GM04504 (cell line): ENCODE results near the gene RRM1.
"Not testable (repeated sequence)": the region's sequence is repeated elsewhere in the genome, so short reads cannot be mapped to it uniquely, and the experiment has no call there.

Experiments used
- DNase-seq: peaks from one replicate; pipeline ENCODE4 v3.0.0-alpha.2; 2012; ENCODE audit warnings: low read depth

The RRM1 gene

GRCh38 chr11:4094348-4095291 lies at the start of gene RRM1:
Gene RRM1, plus strand, starts transcription at chr11:4094799. Its CDS starts 214 bp downstream, at chr11:4095013.
- DNase-seq = peak; percentile 90

- DNase-seq = no peak
Observed at GRCh38 chr11:4044976-4045646, 49.5 kb upstream of the RRM1 start.

- no peak for DNase-seq
Observed at GRCh38 chr11:4048340-4048739, 46.3 kb upstream of the RRM1 start.

GRCh38 chr11:4049006-4049405 lies 45.6 kb upstream of the RRM1 start:
- DNase-seq = no peak

GRCh38 chr11:4050138-4050537 lies 44.5 kb upstream of the RRM1 start:
- DNase-seq = no peak

GRCh38 chr11:4053200-4053599 lies 41.4 kb upstream of the RRM1 start:
- DNase-seq = not testable (repeated sequence)

GRCh38 chr11:4054643-4055042 lies 40.0 kb upstream of the RRM1 start:
- DNase-seq = no peak

- no peak for DNase-seq
Observed at GRCh38 chr11:4059424-4059823, 35.2 kb upstream of the RRM1 start.

- DNase-seq = no peak
Observed at GRCh38 chr11:4060182-4060923, 34.2 kb upstream of the RRM1 start.

GRCh38 chr11:4061700-4062099 lies 32.9 kb upstream of the RRM1 start:
- no peak for DNase-seq

- DNase-seq = no peak
Observed at GRCh38 chr11:4063348-4063747, 31.3 kb upstream of the RRM1 start.

- no peak for DNase-seq
Observed at GRCh38 chr11:4064278-4064955, 30.2 kb upstream of the RRM1 start.

- DNase-seq = no peak
Observed at GRCh38 chr11:4065086-4065485, 29.5 kb upstream of the RRM1 start.

GRCh38 chr11:4065601-4066377 lies 28.8 kb upstream of the RRM1 start:
- no peak for DNase-seq

- no peak for DNase-seq
Observed at GRCh38 chr11:4066910-4067309, 27.7 kb upstream of the RRM1 start.

- DNase-seq = no peak
Observed at GRCh38 chr11:4068962-4069361, 25.6 kb upstream of the RRM1 start.

- DNase-seq = no peak
Observed at GRCh38 chr11:4071325-4071724, 23.3 kb upstream of the RRM1 start.

- DNase-seq = no peak
Observed at GRCh38 chr11:4071914-4072313, 22.7 kb upstream of the RRM1 start.

- peak; percentile 57 for DNase-seq
Observed at GRCh38 chr11:4072668-4073285, 21.8 kb upstream of the RRM1 start.

- no peak for DNase-seq
Observed at GRCh38 chr11:4074266-4074665, 20.3 kb upstream of the RRM1 start.

- DNase-seq = no peak
Observed at GRCh38 chr11:4076774-4077173, 17.8 kb upstream of the RRM1 start.
